Embryonic facial prominence (tissue), 1 donor: ENCODE results near the gene DZIP3.

Experiments
- DNase-seq: peaks from one replicate; pipeline ENCODE4 v3.0.0-alpha.2; 2016; ENCODE audit errors: extremely low spot score

Gene DZIP3

GRCh38 chr3:108589081-108589997 is at the start of gene DZIP3, which contains the start of gene CIP2A:
DZIP3 (plus strand) TSS chr3:108589722; CDS start chr3:108605407, 15,685 bp downstream.
CIP2A (minus strand) TSS chr3:108589438; CDS start chr3:108589375, 63 bp downstream.
- peak; percentile 72 for DNase-seq

- DNase-seq = no peak
Measured at GRCh38 chr3:108546247-108546646, 43.3 kb upstream of the DZIP3 start.

- no peak for DNase-seq
Measured at GRCh38 chr3:108546692-108547091, 42.8 kb upstream of the DZIP3 start.

GRCh38 chr3:108548304-108548703 is 41.2 kb upstream of the DZIP3 start:
- no peak for DNase-seq

GRCh38 chr3:108548886-108549285 is 40.6 kb upstream of the DZIP3 start:
- no peak for DNase-seq

- peak; percentile 22 for DNase-seq
Measured at GRCh38 chr3:108552267-108553159, 37.0 kb upstream of the DZIP3 start.

- DNase-seq = no peak
Measured at GRCh38 chr3:108554229-108554628, 35.3 kb upstream of the DZIP3 start.

- DNase-seq = no peak
Measured at GRCh38 chr3:108554913-108555571, 34.5 kb upstream of the DZIP3 start.

- no peak for DNase-seq
Measured at GRCh38 chr3:108555966-108556581, 33.4 kb upstream of the DZIP3 start.

- DNase-seq = no peak
Measured at GRCh38 chr3:108562565-108562964, 27.0 kb upstream of the DZIP3 start.

- no peak for DNase-seq
Measured at GRCh38 chr3:108564564-108564963, 25.0 kb upstream of the DZIP3 start.

- no peak for DNase-seq
Measured at GRCh38 chr3:108565506-108565905, 24.0 kb upstream of the DZIP3 start.

GRCh38 chr3:108566599-108566998 is 22.9 kb upstream of the DZIP3 start:
- DNase-seq = no peak

- DNase-seq = no peak
Measured at GRCh38 chr3:108569336-108569735, 20.2 kb upstream of the DZIP3 start.

- no peak for DNase-seq
Measured at GRCh38 chr3:108578064-108578463, 11.5 kb upstream of the DZIP3 start.

GRCh38 chr3:108588601-108589000 is 921 bp upstream of the DZIP3 start:
- no peak for DNase-seq

GRCh38 chr3:108589998-108590323 is 439 bp downstream of the DZIP3 start:
- DNase-seq = no peak

GRCh38 chr3:108590460-108590859 is 938 bp downstream of the DZIP3 start:
- DNase-seq = no peak

- DNase-seq = no peak
Measured at GRCh38 chr3:108595321-108595720, 5.8 kb downstream of the DZIP3 start.

GRCh38 chr3:108598375-108598774 is 8.9 kb downstream of the DZIP3 start:
- no peak for DNase-seq

GRCh38 chr3:108599677-108600409 is 10.3 kb downstream of the DZIP3 start:
- DNase-seq = no peak
